Hematopoietic multipotent progenitor cell treated with erythropoietin and hydrocortisone succinate and interleukin-3 and kit ligand, for 15 days (in vitro differentiated cells): ENCODE results near the gene KLHDC3.
"Not testable (repeated sequence)": the region's sequence is repeated elsewhere in the genome, so short reads cannot be mapped to it uniquely, and the experiment has no call there.

ENCODE experiments used
- DNase-seq: peaks from one replicate; pipeline ENCODE4 v3.0.0-alpha.2; 2015; ENCODE audit warnings: low spot score

The KLHDC3 gene

DNA sequence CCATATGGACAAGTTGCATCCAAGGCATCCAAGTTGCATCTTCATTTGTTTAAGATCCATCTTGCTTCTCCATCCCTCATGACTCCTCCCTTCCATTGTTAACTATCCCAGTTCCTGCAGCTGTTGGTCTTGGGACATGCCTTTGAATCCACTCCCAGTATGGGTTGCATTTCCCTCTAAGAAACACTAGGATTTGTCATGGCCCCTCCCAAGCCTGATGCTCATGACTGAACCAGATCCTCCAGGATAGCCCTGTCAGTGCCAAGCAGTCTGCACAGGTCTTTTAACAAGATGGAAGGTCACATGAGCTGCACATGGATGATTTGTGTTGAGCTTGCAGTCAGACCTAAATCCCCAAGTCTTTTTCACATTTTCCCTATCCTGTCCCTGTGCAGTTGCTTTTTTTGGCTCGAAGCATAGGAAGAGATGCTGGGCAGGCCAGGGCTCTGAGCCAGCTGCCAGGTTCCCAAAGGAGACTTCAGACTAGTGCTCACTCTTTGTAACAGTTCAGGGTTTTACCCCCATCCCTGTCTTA is 25.5 kb upstream of the KLHDC3 start:
- DNase-seq: no peak

DNA sequence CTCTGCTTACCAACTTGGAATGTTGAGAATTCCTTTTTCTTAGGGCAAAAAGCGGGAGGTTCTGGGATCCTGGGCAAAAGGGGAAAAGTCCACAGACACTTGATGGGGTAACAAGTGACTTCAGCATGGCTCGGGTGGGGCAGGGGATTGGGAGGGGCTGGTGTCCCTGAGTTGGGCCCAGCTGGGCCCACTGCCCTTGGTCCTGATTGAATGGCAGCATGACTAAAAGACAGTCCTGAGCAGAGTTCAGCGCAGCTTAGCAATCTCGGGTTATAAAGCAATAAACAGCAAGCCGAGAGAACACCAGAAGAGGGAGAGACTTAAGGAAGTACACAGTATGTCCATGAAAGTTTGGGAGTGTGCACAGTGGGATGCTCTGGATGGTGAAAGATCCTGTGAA is 24.1 kb upstream of the KLHDC3 start:
- DNase-seq: no peak

DNA sequence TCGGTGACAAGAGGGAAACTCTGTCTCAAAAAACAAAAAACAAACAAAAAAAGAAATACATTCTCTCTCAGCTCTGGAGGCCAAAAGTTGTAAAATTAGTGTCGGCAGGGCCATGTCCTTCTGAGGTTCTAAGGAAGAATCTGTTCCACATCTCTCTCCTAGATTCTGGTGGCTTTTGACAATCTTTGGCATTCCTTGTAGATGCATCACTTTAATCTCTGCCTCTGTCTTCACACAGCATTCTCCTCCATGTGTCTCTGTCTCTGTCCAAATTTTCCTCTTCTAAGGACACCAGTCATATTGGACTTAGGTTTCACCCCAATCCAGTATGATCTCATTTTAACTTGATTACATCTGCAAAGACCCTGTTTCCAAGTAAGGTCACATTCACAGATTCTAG is 20.6 kb upstream of the KLHDC3 start:
- DNase-seq: no peak

DNA sequence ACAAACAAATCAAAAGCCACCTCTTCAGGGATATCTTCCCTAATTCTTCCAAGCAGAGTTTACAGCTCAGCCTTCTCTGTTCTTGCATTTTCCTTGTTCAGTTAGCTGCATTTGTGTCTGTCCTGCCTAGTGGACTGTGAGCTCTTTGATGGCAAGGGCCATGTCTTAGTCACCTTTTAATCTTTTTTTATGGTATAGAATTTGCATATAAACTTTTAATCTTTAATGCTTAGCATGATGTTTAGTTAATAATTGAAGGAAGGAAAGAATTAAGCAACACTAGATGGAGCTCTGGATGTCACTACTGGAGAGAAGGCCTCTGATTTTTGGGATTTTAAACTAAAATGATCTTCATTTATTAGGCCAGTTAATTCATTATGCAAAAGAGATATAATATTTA is 17.5 kb upstream of the KLHDC3 start:
- DNase-seq: no peak

DNA sequence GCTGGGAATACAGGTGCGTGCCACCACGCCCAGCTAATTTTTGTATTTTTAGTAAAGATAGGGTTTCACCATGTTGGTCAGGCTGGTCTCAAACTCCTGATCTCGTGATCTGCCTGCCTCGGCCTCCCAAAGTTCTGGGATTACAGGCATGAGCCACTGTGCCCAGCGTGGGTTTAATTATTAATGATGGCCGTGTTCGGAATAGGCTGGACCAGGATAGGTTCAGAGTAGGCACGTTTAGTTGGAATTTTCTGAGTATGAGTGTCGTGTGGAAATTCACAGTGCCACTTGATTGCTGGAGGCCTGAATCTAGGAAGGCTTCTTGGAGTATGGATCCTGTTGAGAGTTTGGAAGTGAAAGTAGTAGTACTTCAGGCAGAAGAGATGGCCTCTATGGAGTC is 15.8 kb upstream of the KLHDC3 start:
- DNase-seq: not testable (repeated sequence)

DNA sequence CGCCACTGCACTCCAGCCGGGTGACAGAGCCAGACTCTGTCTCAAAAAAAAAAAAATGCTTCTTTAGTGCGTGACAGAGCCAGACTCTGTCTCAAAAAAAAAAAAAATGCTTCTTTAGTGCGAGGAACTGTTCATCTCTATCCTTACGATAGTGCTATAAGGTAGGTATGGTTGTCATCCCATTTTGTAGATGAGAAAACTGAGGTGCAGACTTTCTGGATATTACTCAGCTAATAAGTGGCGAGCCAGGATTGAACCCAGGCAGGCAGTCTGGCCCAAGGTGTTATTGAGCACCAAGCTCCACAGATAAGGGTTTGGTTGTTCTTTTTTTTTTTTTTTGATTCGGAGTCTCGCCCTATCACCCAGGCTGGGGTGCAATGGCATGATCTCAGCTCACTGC is 12.2 kb upstream of the KLHDC3 start:
- DNase-seq: no peak

DNA sequence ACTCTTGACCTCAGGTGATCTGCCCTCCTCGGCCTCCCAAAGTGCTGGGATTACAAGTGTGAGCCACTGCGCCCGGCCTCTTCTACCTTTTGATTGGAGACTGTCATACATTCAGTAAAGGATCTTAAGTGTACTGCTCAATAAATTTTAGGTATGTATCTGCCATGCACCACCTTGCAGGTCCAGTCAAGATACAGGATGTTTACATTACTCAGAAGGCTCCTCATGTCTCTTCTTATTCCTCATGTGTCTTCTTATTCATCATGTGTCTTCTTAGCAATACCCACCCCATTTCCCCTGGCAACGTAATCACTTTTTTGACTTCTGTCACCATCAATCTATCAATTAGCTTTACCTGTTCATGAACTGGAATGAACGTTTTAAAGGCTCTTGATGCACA is 8.2 kb upstream of the KLHDC3 start:
- no peak for DNase-seq

DNA sequence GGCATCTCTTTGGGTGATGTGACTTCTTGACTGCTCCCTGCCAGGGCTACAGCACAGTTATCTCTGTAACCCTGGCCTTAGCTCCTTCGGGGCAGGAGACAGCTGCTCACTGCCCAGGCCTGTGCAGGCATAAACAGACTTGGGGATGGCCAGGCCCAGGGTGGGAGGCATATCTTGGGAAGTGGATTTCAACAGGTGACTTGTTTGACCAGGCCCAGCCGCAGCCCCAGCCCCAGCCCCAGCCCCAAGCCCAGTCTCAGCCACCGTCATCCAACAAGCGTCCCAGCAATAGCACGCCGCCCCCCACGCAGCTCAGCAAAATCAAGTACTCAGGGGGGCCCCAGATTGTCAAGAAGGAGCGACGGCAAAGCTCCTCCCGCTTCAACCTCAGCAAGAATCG is 7.8 kb upstream of the KLHDC3 start:
- no peak for DNase-seq

DNA sequence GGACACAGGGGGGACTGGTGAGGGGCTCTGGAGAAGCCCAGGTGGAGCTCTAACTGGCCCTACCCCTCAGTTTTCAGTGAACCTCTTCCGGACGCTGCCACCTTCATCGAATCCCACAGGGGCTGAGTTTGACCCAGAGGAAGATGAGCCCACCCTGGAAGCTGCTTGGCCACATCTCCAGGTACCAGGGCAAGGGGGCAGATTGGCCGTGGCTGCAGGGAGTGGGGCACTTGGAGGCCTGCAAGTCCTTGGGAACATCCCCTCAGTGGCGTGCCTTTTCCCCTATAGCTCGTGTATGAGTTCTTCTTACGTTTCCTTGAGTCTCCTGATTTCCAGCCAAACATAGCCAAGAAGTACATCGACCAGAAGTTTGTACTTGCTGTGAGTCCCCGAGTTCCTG is 6.9 kb upstream of the KLHDC3 start:
- DNase-seq: no peak

DNA sequence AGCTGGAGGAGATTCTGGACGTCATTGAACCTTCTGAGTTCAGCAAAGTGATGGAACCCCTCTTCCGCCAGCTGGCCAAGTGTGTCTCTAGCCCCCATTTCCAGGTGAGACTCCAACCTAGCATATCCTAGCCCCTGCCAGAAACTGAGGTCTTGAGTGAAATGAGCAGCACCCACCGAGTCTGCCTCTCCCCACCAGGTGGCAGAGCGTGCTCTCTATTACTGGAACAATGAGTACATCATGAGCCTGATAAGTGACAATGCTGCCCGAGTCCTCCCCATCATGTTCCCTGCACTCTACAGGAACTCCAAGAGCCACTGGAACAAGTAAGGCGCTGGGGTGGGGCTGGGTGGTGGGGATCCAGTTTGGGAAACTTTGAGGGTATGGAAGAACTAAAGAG is 4.9 kb upstream of the KLHDC3 start:
- peak; percentile 43 for DNase-seq

GRCh38 chr6:43011207-43011606 is 2.8 kb upstream of the KLHDC3 start:
- DNase-seq: no peak

GRCh38 chr6:43012364-43012763 is 1.7 kb upstream of the KLHDC3 start:
- DNase-seq: no peak

- peak; percentile 66 for DNase-seq
These were observed 779 bp upstream of the KLHDC3 start for GRCh38 chr6:43013097-43013842.

- no peak for DNase-seq
These were observed 423 bp downstream of the KLHDC3 start for GRCh38 chr6:43014434-43014909.

- peak; percentile 10 for DNase-seq
These were observed 2.3 kb downstream of the KLHDC3 start for GRCh38 chr6:43016176-43016942.

DNA sequence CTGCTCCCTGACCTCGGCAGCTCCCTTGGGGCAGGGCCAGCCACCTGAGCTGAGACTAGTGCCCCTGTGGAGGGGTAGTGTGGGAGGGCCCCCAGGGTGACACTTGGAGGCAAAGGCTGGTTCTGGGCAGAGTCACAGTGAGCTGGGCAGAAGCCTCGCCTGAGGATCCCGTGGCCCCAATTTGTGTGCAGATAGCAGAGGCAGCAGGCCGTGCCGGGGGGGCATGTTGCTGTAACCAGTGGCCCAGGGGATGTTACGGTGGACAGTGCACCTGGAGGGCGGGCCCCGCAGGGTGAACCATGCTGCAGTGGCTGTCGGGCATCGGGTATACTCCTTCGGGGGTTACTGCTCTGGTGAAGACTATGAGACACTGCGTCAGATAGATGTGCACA is 2.9 kb downstream of the KLHDC3 start:
- DNase-seq: no peak

DNA sequence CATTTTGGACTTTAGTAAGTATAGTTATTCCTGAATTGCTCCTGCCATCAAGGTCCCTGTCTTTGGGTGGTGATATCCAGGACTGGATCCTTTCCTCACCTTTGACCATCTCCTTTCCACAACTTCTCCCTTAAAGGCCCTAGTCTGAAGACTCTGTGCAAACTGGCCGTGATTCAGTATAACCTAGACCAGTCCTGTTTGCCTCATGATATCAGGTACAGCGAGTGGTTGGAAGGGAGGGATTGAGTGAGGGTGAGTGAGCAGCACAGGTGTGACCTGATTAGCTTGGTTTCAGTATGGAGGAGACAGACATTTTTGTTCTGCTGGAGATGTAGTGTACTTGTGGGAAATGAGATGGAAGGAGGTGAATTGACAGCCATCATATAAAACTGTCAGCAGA is 5.1 kb downstream of the KLHDC3 start:
- no peak for DNase-seq

DNA sequence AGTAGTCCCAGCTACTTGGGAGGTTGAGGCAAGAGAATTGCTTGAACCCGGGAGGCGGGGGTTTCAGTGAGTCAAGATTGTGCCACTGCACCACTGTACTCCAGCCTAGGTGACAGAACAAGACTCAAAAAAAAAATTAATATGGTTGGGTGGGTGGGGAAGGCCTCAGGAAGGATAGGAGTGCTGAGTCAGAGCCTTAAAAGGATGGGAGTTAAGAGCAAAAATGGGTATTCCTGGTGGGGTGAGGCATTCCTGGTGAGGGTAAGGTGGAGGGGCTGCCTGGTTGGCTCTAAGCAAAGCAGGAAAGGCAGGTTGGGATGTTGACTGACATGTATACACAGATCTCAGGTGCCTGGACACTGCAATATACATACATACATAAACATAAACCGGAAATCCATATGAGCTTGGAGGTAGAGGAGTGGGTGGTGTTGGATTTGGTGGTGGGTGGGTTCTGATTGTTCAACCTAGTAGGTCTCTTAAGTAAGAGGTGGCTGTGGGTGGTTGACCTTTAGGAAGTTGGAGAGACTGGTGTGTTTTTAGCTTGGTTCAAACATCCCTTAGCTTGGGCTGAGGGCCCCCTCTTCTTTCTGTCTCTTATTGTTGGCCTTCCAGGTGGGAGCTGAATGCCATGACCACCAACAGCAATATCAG is 6.1 kb downstream of the KLHDC3 start:
- no peak for DNase-seq

DNA sequence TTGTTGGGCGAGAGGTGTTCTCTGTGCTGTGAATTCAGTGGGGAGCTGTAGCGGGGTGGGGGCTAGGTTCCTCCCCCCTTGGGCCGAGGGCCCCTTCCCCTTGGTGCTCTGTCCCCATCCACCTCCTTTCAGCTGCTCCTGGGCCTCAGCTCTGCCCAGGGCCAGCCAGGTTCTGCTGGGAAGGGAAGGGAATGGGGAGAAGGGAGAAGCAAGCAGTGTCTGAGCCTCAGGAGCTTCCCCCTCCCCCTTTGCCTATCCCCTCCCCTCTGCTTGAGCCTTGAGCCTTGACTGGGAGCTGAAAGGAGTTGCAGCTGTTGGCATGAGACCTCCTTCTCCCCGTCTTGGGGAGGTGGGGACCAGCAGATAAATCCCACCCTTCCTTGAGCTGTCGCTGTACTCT is 6.8 kb downstream of the KLHDC3 start:
- DNase-seq: no peak

- peak; percentile 74 for DNase-seq
These were observed 7.4 kb downstream of the KLHDC3 start, which contains the start of gene RRP36 for GRCh38 chr6:43021270-43022047. RRP36 (plus strand) TSS chr6:43021623; CDS start chr6:43021655, 32 bp downstream.

DNA sequence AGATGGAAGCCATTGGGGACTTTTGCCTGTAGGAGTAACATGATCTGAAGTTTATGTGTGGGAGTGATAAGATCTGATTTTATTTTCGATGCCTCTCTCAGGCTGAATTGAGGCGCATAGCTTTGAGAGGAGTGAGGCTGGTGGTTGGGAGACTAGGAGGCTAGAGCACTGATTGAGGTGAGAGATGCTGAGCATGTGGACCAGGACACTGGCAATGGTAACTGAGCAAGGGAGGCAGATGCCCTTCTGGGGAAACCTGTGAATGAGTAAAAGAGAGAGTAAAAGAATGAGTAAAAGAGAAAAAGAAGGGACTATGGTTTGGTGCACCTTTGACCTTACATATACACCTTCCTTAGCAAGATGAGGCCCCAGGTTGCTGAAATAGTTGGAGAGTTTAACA is 10.4 kb downstream of the KLHDC3 start:
- no peak for DNase-seq

DNA sequence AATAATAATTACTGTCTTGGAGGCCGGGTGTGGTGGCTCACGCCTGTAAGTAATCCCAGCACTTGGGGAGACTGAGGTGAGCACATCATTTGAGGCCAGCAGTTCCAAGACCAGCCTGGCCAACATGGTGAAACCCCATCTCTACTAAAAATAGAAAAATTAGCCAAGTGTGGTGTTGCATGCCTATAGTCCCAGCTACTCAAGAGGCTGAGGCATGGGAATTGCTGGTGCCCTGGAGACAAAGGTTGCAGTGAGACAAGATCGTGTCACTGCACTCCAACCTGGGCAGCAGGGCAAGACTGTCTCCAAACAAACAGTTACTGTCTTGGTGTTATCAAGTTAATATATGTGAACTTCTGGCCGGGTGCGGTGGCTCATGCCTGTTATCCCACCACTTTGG is 12.3 kb downstream of the KLHDC3 start:
- DNase-seq: no peak
